Fibroblast of villous mesenchyme (primary cell): ENCODE measurements around the gene RNF180. TPM values are rescaled to one million over a fixed set of nuclear protein-coding genes. Genes with fewer than 3 reads are reported as not detected.

Experiments
- DNase-seq: peaks from one replicate; pipeline ENCODE4 v3.0.0-alpha.2; 2010; ENCODE audit warnings: low read depth
- H3K4me3 ChIP-seq: 2 replicates; pipeline ENCODE4 v1.5.1; 2011; ENCODE audit warnings: low read depth, mild to moderate bottlenecking, low read length
- CTCF ChIP-seq: IDR thresholded peaks from 2 replicates; pipeline ENCODE4 v1.5.1; 2012; ENCODE audit warnings: low read depth, mild to moderate bottlenecking, low read length; ENCODE audit not compliant: insufficient read depth
- total RNA-seq: library from RNA; depleted of rRNA; stranded (reverse); fragments of >200 nt; gene quantifications from 2 replicates; pipeline ENCODE4 v1.2.3, GENCODE V29; 2012

Gene RNF180
- total RNA-seq, 1 donor: 5.6 TPM

GRCh38 chr5:64195981-64196380 lies 30.3 kb downstream of the RNF180 start:
- no peak for DNase-seq
- H3K4me3 ChIP-seq: no peak overlapping the region
- no peak for TF ChIP-seq CTCF

- TF ChIP-seq CTCF: no peak
- no peak for DNase-seq
- no peak overlapping the region for H3K4me3 ChIP-seq
These were observed 33.8 kb downstream of the RNF180 start for GRCh38 chr5:64199425-64199824.

GRCh38 chr5:64201996-64202395 lies 36.4 kb downstream of the RNF180 start:
- no peak for TF ChIP-seq CTCF
- DNase-seq: no peak
- no peak overlapping the region for H3K4me3 ChIP-seq

- H3K4me3 ChIP-seq: no peak overlapping the region
- no peak for DNase-seq
- TF ChIP-seq CTCF: no peak
These were observed 41.0 kb downstream of the RNF180 start for GRCh38 chr5:64206653-64207052.

- peak; percentile 25 for TF ChIP-seq CTCF
- DNase-seq: peak; percentile 17
- no peak overlapping the region for H3K4me3 ChIP-seq
These were observed 42.3 kb downstream of the RNF180 start for GRCh38 chr5:64207978-64208377.

- H3K4me3 ChIP-seq: no peak overlapping the region
- no peak for TF ChIP-seq CTCF
- no peak for DNase-seq
These were observed 43.7 kb downstream of the RNF180 start for GRCh38 chr5:64209353-64209752.

GRCh38 chr5:64210866-64211265 lies 45.2 kb downstream of the RNF180 start:
- H3K4me3 ChIP-seq: no peak overlapping the region
- peak; percentile 53 for DNase-seq

More at GRCh38 chr5:64210866-64211265, 45.2 kb downstream of the RNF180 start:
- TF ChIP-seq CTCF: no peak
